ENCODE measurements around the gene ZNF221. TPM values are rescaled to one million over a fixed set of nuclear protein-coding genes. Genes with fewer than 3 reads are reported as not detected.

ZNF221 gene
- total RNA-seq, 4 donors from 2014 or later: 5.9 to 17.2 (median 9.9) TPM

- Histone ChIP-seq H3K4me3 (replicated peaks in 1 of 3) (no peak overlapping the region), H3K9me3 (peaks cover 4% of the 10 kb centered on the region), H3K36me3 (peaks cover 4 to 6% of the 10 kb centered on the region in 2 donors), H3K4me1 (no peaks in the 10 kb centered on the region), H3K27me3 (no peaks in the 10 kb centered on the region), H3K27ac (no peak overlapping the region)
- TF ChIP-seq POLR2A (IDR thresholded peaks at IDR 0.05) (no peak), CTCF (IDR thresholded peaks at IDR 0.05) (no peak)
- DNase-seq: no peak
- intact Hi-C loops (cut with DNase I): no loop called here
- WGBS, 2 donors: 92% methylated on average over 3 of the region's 3 CpGs
Observed at GRCh38 chr19:43956827-43957226, 5.8 kb downstream of the ZNF221 start.

- H3K4me3 ChIP-seq (replicated peaks in 1 of 3): no peak overlapping the region
- H3K4me1 ChIP-seq: no peaks in the 10 kb centered on the region
- DNase-seq: no peak
- peaks cover 6% of the 10 kb centered on the region for H3K9me3 ChIP-seq
- peaks cover 5 to 6% of the 10 kb centered on the region in 2 donors for H3K36me3 ChIP-seq
- intact Hi-C loops (cut with DNase I): no loop called here
- no peak for TF ChIP-seq POLR2A (IDR thresholded peaks at IDR 0.05)
- no peak for TF ChIP-seq CTCF (IDR thresholded peaks at IDR 0.05)
- no peaks in the 10 kb centered on the region for H3K27me3 ChIP-seq
- 95 to 99% methylated on average over 3 of the region's 3 CpGs for WGBS, 2 donors
- H3K27ac ChIP-seq: no peak overlapping the region
Observed at GRCh38 chr19:43957891-43958290, 6.9 kb downstream of the ZNF221 start.

- Histone ChIP-seq H3K27me3 (no peaks in the 10 kb centered on the region), H3K27ac (no peak overlapping the region), H3K36me3 (peaks cover 19 to 20% of the 10 kb centered on the region in 2 donors), H3K4me3 (replicated peaks in 1 of 3) (no peak overlapping the region), H3K4me1 (no peaks in the 10 kb centered on the region), H3K9me3 (peaks cover 16% of the 10 kb centered on the region)
- DNase-seq: no peak
- intact Hi-C loops (cut with DNase I): loop anchor here (10.0 kb wide), 3 partner anchors 56 to 524 kb away; partner anchors contain the start of gene ZNF233
- TF ChIP-seq CTCF (IDR thresholded peaks at IDR 0.05): no peak
- TF ChIP-seq POLR2A (IDR thresholded peaks at IDR 0.05): no peak
- WGBS, 2 donors: 52 to 66% methylated on average over 3 to 4 of the region's 4 CpGs
Observed at GRCh38 chr19:43960411-43960810, 9.4 kb downstream of the ZNF221 start.

GRCh38 chr19:43966079-43966694, 15.2 kb downstream of the ZNF221 start:
- no peak for DNase-seq
- H3K4me3 ChIP-seq (replicated peaks in 1 of 3): no peak overlapping the region
- WGBS, 2 donors: 97 to 100% methylated on average over 3 of the region's 3 CpGs
- intact Hi-C loops (cut with DNase I): loop anchor here (10.0 kb wide), 3 partner anchors 61 to 519 kb away; partner anchors contain the start of gene ZNF233
- no peak for TF ChIP-seq POLR2A (IDR thresholded peaks at IDR 0.05)
- TF ChIP-seq CTCF (IDR thresholded peaks at IDR 0.05): no peak
- no peaks in the 10 kb centered on the region for H3K4me1 ChIP-seq
- no peaks in the 10 kb centered on the region for H3K27me3 ChIP-seq
- H3K9me3 ChIP-seq: peaks cover 20% of the 10 kb centered on the region
- no peak overlapping the region for H3K27ac ChIP-seq
- peaks cover 43 to 44% of the 10 kb centered on the region in 2 donors for H3K36me3 ChIP-seq

GRCh38 chr19:43976732-43977131, 25.7 kb downstream of the ZNF221 start:
- H3K36me3 ChIP-seq: no peaks in the 10 kb centered on the region
- no peak for DNase-seq

More at GRCh38 chr19:43976732-43977131, 25.7 kb downstream of the ZNF221 start:
- TF ChIP-seq CTCF (IDR thresholded peaks at IDR 0.05) (no peak), POLR2A (IDR thresholded peaks at IDR 0.05) (no peak)
- Histone ChIP-seq H3K27me3 (no peaks in the 10 kb centered on the region), H3K4me3 (replicated peaks in 1 of 3) (no peak overlapping the region), H3K27ac (no peak overlapping the region), H3K4me1 (no peaks in the 10 kb centered on the region), H3K9me3 (no peaks in the 10 kb centered on the region)
- intact Hi-C loops (cut with DNase I): loop anchor here (10.0 kb wide), 1 partner anchor 122 kb away; no protein-coding TSS in a partner anchor
- 90% methylated on average over 1 of the region's 1 CpG for WGBS, 2 donors

All from thyroid gland (tissue), 4 donors.